ENCODE measurements around the gene EXPH5.

- TF ChIP-seq CTCF (IDR thresholded peaks at IDR 0.05; ENCODE audit: insufficient read depth, low read length) (no peak), POLR2AphosphoS5 (IDR thresholded peaks at IDR 0.05; ENCODE audit: low read depth) (no peak)
Observed at GRCh38 chr11:108629274-108629673, 35.7 kb upstream of the EXPH5 start.

Measured in HL-60 (cell line).